Cortex of kidney (tissue), 1 donor: ENCODE data around the gene SCUBE2.
"Not testable (repeated sequence)": the region's sequence is repeated elsewhere in the genome, so short reads cannot be mapped to it uniquely, and the experiment has no call there.

Experiments
- DNase-seq: peaks from one replicate; lab custom pipeline; 2025; lab: John Stamatoyannopoulos, UW

Gene SCUBE2

GRCh38 chr11:9104580-9104979, 13.2 kb upstream of the SCUBE2 start:
- DNase-seq, result no peak

GRCh38 chr11:9103542-9104276, 12.3 kb upstream of the SCUBE2 start:
- no peak for DNase-seq

GRCh38 chr11:9099617-9100016, 8.2 kb upstream of the SCUBE2 start:
- no peak for DNase-seq

GRCh38 chr11:9098455-9098854, 7.1 kb upstream of the SCUBE2 start:
- not testable (repeated sequence) for DNase-seq

- not testable (repeated sequence) for DNase-seq
Measured at GRCh38 chr11:9097186-9097943, 6.0 kb upstream of the SCUBE2 start.

- no peak for DNase-seq
Measured at GRCh38 chr11:9096427-9096826, 5.0 kb upstream of the SCUBE2 start.

- DNase-seq, result no peak
Measured at GRCh38 chr11:9095421-9095820, 4.0 kb upstream of the SCUBE2 start.

- no peak for DNase-seq
Measured at GRCh38 chr11:9094420-9094819, 3.0 kb upstream of the SCUBE2 start.

GRCh38 chr11:9092853-9093778, 1.7 kb upstream of the SCUBE2 start:
- DNase-seq, result no peak

- no peak for DNase-seq
Measured at GRCh38 chr11:9092072-9092471, 673 bp upstream of the SCUBE2 start.

GRCh38 chr11:9090488-9091043, 833 bp downstream of the SCUBE2 start:
- no peak for DNase-seq

GRCh38 chr11:9089636-9090035, 1.8 kb downstream of the SCUBE2 start:
- DNase-seq, result no peak

- no peak for DNase-seq
Measured at GRCh38 chr11:9089061-9089460, 2.3 kb downstream of the SCUBE2 start.

GRCh38 chr11:9082575-9082974, 8.8 kb downstream of the SCUBE2 start:
- no peak for DNase-seq

GRCh38 chr11:9081153-9081552, 10.2 kb downstream of the SCUBE2 start:
- DNase-seq, result no peak

- DNase-seq, result no peak
Measured at GRCh38 chr11:9078113-9079086, 13.0 kb downstream of the SCUBE2 start.

GRCh38 chr11:9077164-9077563, 14.2 kb downstream of the SCUBE2 start:
- no peak for DNase-seq

- no peak for DNase-seq
Measured at GRCh38 chr11:9076661-9077060, 14.7 kb downstream of the SCUBE2 start.

- DNase-seq, result no peak
Measured at GRCh38 chr11:9076046-9076445, 15.4 kb downstream of the SCUBE2 start.

GRCh38 chr11:9075556-9075955, 15.8 kb downstream of the SCUBE2 start:
- DNase-seq, result no peak
